HG02588 (cell line): ENCODE results near the gene GART.
A peak's percentile ranks its signal among the peaks of the same experiment; 100 is the strongest.
"Not testable (repeated sequence)": the region's sequence is repeated elsewhere in the genome, so short reads cannot be mapped to it uniquely, and the experiment has no call there.

Experiments
- ATAC-seq: cut with Tn5 transposase; IDR thresholded peaks from one replicate; pipeline ENCODE4 v1.9.1; 2021; ENCODE audit warnings: mild to moderate bottlenecking, moderate library complexity; ENCODE audit not compliant: unreplicated experiment

GART gene

DNA sequence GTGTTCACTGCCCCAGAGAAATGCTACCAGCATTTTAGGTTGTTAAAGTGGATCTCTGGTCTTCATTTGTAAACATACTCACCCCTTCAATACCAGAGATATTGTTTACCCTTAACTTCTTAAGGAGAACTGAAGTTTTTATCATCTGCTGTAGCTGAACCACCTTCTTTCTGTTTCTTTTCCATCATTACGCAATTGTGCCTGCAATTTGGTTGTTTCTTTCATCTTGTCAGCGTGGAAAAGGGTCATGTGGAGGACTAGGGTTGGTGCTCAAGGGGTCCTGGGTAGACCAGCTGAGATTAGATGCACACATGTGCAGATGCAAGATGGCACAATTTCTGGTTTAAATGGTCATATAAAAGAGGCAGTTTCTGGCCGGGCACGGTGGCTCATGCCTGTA is 23.0 kb downstream of the GART start:
- ATAC-seq = no peak

DNA sequence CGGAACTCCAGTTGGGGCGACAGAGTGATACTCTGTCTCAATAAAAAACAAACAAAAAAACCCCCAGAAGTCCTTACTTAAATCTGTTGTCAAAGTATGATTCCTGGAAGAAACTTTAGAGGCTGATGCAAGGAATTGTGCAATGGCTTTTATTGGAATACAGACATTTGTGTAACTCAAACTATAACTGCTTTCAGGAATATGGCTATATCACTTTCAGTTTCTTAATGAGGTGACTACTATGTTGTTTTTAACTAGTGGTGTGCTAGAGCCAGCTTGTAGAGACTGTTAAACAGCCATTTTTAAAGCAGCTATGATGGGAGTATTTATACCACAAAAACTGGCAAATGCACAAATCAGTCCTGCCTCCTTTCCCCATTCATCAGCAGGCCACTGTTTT is 27.7 kb downstream of the GART start:
- no peak for ATAC-seq

DNA sequence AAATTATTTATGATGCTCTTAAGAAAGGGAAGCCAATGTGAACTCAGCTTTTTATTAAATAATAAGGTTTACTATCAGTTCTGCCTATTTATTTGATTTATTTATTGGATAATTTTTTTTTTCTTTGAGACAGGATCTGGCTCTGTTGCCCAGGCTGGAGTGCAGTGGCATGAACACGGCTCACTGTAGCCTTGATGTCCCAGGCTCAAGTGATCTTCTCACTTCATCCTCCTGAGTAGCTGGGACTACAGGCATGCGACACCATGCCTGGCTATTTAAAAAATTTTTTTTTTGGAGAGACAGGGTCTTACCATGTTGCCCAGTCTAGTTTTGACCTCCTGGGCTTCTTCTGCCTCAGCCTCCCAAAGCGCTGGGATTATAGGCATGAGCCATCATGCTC is 29.4 kb downstream of the GART start:
- no peak for ATAC-seq

DNA sequence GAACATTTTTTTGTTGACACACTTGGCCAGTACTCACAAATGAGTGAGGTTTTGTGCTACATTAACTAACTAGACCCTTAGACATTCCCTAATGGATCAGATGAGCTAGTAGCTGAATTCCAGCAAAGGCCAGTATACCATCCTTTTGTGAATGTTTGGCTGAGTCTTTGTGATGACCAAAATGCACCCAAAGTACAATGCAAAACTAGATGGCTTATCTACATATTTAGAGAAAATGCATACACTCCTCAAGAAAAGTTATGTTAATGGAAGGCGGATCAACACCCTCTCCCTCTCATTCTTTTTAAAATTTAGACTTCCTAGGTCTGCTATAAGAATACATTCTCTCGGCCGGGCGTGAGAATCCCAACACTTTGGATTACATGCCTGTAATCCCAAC is 30.3 kb downstream of the GART start:
- ATAC-seq = no peak

DNA sequence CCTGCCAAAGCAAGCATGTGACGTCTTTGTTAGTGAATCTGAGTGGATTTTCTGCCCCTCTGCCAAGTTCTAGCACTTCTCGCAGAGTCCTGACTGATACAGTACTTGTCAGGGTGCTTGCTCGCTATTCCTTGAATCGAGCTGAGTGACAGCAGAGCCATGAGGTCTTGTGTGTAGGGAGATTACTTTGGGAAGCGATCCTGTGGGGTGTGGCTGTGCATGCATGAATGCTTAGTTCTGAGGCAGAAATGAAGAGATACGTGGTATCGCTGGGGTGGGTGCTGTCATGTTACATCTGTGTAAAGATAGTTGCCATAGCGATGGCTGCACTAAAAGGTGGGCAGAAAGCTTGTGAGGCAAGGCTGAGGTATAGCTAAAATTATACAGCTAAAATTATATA is 31.1 kb downstream of the GART start:
- ATAC-seq = no peak

DNA sequence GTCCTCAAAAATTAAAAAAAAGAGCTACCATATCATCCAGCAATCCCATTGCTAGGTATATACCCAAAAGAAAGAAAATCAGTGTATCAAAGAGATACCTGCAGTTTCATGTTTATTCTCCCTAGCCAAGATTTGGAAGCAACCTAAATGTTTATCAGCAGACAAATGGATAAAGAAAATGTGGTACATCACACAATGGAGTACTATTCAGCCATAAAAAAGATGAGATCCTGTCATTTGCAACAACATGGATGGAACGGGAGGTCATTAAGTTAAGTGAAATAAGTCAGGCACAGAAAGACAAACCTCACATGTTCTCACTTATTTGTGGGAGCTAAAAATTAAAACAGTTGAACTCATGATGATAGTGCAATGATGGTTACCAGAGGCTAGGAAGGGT is 34.9 kb downstream of the GART start:
- ATAC-seq = not testable (repeated sequence)

DNA sequence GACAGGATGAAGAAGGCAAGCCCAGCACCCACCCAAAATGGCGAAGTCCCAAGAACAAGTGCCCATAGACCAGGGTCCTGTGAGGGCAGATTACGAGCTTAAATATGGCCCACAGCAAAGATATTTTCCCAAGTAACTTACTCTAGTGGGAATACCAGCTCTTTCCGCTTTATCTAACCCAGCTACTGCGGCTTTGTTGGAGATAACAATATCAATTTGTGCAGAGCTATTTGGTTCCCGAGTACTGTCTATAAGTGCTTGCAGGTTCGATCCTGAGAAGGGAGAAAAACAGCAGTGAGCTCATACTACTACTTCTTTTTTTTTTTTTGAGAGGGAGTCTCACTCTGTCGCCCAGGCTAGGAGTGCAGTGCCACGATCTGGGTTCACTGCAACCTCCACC is 36.1 kb downstream of the GART start:
- ATAC-seq = no peak

DNA sequence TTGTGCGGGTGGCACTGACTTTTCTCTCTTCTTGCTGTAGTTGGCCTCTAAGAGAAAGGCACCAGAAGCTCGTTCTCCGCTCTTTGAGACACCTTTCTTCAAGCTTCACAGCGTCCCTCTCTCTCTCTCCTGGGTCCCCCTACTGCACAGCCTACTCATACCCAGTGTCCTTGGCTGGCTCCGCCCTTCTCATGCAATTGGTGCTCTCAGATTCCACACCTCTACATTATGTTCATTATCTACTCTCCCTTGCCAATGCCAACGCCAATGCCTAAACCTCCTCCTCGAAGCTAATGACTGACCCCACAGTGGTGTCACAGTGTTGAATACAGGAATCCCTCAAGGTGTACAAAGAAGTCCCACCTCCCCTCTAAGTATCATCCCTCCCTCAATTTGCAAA is 45.6 kb downstream of the GART start:
- ATAC-seq = no peak

DNA sequence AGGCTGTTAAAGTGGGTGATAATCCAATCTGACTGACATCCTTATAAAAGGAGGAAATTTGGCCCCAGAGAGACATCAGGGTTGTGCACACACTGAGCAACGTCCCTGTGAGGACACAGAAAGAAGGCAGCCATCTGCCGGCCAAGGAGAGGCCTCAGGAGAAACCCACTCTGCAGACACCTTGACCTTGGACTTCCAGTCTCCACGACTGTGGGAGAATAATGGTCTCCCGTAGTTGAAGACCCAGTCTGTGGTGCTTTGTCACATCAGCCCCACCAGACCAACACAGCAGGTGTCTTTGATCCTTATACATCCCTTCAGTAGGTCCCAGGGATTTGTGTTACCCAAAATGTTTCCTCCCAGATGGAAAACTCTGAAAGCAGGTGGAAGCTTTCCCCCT is 46.2 kb downstream of the GART start:
- ATAC-seq = no peak

DNA sequence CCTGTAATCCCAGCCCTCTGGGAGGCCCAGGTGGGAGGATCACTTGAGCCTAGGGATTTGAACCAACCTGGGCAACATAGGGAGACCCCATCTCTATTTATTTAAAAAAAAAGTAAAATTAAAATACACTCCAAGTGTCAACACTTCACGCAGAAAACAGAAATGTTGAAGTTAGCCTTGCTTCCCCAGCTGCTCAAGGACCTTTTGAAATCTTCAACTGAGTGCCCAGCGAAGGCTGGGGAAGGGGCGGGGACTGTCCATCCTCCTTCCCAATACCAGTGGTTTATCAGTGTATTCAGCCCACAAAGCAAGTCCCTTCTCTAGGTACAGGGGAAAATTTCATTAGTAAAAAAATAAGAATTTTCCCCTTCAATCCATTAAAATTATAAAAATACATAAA is 48.2 kb downstream of the GART start:
- ATAC-seq = no peak

DNA sequence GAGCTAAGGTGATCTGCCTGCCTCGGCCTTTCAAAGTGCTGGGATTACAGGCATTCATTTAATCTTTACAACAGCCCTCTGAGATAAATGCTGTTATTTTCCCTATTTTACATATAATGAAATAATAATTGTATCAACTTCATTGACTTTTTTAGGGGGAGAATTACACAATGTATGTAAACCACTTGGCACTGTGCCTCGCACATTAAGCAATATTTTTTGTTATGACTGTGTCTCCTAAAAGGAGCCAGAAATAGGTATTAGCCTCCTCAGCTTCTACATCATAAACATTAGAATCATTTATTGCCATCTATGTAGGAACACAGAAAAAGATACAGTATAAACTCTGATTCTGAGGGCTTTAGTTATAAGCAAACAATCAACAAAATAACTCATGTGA is 49.3 kb downstream of the GART start:
- no peak for ATAC-seq

DNA sequence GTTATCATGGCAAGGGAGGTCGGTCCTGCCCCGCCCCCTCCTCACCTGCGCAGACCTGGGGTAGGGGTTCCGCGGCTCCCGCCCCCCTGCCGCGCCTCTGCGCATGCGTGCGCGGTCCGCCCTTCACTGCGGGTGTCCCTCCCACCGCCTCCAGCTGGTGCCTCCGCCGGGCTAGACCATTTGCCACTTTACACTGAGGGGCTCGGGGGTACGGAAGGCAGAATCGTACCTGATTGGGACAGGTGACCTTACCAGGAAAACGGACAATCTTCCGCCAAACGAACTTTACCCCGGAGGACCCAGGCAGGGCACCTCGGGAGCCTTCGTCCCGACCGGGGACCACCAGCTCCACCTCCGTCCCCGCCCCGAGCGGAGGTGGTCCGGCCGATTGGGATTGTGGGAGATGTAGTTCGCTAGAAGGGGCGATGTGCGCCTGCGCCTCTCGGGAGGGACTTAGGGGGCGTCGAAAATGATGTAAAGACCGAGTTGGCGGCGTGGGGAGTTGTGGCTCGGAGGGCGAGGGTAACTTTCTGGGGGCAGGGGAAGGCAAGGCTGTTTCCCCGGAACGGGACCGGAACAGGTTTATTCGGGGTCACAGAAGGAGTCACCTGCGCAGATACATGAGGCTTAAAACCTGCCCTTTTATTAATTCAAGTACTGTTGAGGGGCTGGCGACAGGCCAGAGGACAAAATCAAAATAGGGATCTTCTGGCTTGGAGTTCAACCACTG is 50.4 kb downstream of the GART start, which contains the start of gene DNAJC28:
Gene DNAJC28, minus strand, starts transcription at position 344 of the 730 bp plus-strand sequence. CDS start 2,323 bp downstream, outside the sequence.
- peak; percentile 97 for ATAC-seq

DNA sequence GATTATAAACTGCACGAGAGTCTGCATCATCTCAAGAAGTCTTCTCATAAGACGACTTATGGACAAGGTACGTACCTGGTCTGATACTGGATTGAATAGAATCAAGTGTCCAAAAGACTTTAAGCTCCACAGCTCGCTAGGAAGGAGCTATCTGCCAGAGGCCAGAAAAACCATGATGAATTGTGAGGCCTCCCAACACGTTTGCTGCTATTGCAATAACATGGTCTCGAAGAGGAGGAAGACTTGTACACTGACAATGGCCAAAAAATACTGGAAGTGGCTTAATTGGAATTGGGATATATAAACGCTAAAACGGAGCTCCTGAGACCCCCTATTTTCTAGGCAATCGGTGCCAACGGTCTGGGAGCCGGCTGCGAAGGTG is 50.9 kb downstream of the GART start:
- ATAC-seq = no peak

DNA sequence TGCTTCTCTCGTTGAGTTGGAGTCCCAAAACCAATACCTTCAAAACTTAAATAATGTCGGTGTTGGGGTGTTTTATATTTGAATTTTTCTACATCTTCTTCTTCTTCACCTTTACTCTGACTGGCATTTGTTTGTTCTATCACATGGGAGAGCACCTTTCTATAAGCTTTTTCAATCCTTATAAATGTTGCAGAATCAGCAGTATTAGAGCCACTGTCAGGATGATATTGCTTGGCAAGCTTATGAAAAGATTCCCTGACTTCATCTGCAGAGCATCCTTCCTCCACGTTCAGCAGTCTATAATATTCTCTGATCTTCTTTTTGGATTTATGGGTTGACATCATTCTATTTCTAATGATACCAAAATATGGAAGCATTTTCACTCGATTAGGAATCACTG is 53.0 kb downstream of the GART start:
- ATAC-seq = no peak

DNA sequence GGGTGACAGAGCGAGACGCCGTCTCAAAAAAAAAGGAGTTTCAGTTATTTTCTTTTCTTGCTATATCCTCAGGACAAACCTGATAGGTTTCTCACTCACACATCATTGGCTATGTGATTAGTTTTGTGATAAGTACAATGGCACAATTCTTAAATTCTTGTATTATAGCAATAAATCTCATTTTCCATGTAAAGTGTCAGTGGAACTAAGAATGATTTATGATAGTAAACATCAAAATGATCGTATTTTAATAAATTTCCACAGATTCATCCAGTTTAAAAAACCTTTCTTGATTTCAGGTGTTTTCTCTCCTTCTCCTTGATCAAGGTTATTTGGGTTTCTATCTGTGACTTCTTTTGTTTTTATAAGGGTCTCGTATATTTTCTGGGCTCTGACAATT is 53.9 kb downstream of the GART start:
- ATAC-seq = no peak

DNA sequence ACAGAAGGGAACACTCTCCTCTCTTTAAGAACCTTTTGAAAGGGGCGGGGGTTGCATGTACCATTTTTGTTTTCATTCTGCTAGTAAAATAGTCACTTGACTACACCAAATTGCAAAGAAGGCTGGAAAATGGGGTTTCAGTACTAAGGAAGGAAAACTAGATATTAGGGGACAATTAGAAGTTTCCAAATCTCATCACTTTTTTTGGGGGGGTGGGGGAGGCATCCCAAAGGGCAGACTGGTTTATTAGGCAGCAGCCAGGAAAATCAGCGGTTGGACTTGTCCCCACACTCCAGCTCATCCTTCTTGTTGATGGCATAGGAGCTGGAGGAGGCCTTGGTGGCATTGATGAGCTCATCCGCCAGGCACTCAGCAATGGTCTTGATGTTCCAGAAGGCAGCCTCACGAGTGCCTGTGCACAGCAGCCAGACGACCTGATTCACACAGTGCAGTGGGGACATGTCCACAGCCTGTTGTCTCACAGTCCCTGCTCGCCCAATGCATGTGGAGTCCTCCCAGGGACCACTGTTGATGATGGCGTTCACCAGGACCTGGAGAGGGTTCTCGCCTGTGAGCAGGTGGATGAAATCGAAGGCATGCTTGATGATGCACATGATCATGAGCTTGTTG is 60.5 kb downstream of the GART start:
- ATAC-seq = no peak

DNA sequence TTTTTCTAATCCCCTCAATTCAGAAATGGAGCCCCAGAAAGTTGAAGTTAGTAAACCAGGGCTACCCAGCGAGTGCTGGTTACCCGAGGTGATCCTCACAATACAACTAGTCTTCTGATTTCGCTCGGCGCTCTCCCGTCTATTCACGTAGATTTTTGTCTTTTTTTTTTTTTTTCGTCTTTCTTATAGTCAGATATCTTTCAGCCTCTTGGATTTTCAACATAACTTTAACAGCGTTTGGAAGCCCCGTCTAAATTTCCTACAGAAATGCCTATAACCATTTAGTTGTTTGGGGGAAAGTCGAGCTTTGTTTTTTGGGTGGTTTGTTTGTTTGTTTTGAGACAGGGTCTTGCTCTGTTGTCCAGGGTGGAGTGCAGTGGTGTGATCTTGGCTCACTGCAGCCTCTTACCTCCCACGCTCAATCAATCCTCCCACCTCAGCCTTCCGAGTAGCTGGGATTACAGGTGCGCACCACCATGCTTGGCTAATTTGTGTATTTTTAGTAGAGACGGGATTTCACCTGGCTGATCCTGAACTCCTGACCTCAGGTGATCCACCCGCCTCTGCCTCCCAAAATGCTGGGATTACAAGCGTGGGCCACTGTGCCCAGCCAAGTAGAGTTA is 61.3 kb downstream of the GART start:
- no peak for ATAC-seq

DNA sequence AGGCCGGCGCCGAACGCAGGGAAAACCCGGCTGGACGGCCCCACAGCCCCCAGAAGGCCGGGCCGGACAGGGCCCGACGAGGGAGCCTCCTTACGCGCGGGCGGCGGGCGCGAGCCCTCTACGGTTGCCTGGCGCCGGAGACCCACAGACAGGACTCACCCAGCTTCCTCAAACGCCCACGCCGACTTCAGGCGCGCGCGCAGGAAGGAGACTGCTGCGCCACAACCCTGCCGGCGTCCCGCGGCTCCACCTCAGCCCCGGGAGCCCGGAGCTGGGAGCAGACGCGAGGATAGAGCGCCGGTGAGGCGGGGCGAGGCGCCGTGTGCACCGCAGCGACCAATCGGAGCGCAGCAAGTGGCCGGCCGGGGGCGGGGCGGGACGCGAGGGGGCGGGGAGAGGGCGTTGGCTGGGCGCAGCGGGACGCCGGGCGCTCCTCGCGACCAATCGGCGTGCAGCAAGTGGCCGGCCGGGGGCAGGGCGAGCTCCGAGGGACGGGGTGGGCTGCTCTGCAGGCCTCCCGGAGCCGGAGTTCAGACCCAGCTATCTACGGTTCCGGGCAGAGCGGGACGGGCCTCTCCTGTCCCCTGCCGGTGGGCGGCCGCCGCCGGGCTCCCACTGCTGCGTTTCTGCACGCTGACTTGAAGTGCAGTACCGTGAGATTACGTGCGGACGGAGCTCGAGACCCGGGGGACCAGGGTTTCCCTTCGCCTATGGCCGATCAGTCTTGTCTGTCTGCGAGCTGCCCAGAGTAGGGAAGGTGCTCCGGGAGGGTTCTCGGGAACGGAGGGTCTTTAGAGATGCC is 62.0 kb downstream of the GART start, which contains the start of gene TMEM50B:
Gene TMEM50B, minus strand, starts transcription at position 296 of the 802 bp plus-strand sequence. CDS start 11,089 bp downstream, outside the sequence.
- ATAC-seq = peak; percentile 88

DNA sequence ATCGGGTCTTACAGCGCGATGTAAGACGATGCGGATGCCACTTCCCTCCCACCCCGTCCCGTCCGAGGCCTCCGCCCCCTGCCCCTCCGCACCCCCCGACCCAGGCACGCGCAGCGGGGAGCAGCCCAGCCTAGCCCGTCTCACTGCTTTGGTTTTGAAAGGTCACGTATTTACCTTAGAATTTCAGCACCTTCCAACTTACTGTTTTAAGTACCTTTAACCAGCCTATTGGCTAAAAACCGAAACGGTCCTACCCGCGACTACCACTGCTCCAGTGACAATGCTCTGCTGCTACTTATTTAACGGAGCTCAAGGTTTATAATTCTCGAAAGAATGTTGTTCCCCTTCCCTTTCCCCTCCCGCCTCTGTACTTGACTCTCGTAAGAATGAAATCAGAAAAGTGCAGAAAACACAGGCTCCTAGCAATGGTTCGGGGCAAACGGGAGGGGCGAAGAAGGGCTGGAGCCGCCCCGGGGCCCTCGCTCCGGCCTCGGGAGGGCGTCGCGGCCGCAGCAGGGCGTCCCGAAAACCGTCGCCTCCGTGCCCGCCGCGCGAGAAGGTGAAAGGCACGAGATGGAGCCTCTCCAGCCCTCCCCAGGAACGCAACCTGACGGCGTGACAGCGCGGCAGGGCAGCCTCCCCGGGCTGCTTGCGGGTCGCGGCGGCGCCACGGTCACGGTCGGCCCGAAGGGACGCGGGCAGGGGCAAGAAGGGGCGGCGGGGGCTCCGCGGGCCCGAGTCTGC is 62.8 kb downstream of the GART start:
- ATAC-seq = peak; percentile 16

DNA sequence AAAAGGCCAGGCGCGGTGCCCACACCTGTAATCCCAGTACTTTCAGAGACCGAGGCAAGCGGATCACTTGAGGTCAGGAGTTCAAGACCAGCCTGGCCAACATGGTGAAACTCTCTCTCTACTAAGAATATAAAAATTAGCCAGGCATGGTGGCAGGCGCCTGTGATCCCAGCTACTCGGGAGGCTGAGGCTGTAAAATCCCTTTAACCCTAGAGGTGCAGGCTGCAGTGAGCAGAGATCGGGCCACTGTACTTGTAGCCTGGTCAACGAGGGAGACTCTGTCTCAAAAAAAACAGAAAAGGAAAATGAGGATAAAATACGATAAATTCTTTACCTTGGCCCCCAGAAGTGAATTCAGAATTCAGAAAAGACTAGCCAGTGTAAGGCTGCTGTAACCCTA is 63.7 kb downstream of the GART start:
- no peak for ATAC-seq

DNA sequence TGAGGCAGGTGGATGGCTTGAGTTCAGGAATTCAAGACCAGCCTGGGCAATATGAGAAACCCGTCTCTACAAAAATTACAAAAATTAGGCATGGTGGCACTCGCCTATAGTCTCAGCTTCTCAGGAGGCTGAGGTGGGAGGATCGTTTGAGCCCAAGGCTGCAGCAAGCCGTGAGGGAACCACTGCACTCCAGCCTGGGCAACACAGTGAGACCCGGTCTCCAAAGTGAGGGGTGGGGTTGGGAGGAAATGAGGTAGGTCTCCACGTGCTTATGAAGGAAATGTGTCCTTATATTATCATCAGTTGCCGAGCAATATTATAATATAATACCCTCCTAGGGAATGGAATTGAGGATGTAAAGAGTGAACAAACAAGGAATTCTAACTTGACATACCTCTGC is 64.9 kb downstream of the GART start:
- ATAC-seq = no peak
